Neural cell (in vitro differentiated cells): Measurements from ENCODE around the gene ABCA2. TPM values are rescaled to one million over a fixed set of nuclear protein-coding genes. Genes with fewer than 3 reads are reported as not detected.

ENCODE experiments used
- H2AFZ ChIP-seq: fragments of 200-600, 300-800 bp; sonication (generic), shearing (Covaris generic); 2 replicates; pipeline ENCODE4 v1.6.0; 2014; ENCODE audit warnings: low read depth, mild to moderate bottlenecking, antibody characterized with exemption, low read length, moderate library complexity
- H3F3A ChIP-seq: fragments of 200-600 bp; shearing (Covaris generic); 2 replicates; pipeline ENCODE4 v1.6.1; 2016; ENCODE audit warnings: mild to moderate bottlenecking, moderate library complexity, mixed read lengths, antibody characterized with exemption, low read length; ENCODE audit not compliant: insufficient read depth, poor library complexity, severe bottlenecking
- H3K27ac ChIP-seq: fragments of 200-600, 300-800 bp; sonication (generic), shearing (Covaris generic); 2 replicates; pipeline ENCODE4 v1.5.1; 2014; ENCODE audit warnings: mild to moderate bottlenecking, low read length, moderate library complexity
- H3K27me3 ChIP-seq: fragments of 300-800, 200-600 bp; sonication (generic), shearing (Covaris generic); 2 replicates; pipeline ENCODE4 v1.6.0; 2014; ENCODE audit warnings: mild to moderate bottlenecking, low read depth, low read length, moderate library complexity; ENCODE audit not compliant: insufficient read depth
- H3K36me3 ChIP-seq: fragments of 300-800, 200-600 bp; sonication (generic), shearing (Covaris generic); 2 replicates; pipeline ENCODE4 v1.5.1; 2014; ENCODE audit warnings: mild to moderate bottlenecking, antibody characterized with exemption, low read length, moderate library complexity; ENCODE audit not compliant: insufficient read depth
- H3K4me2 ChIP-seq: fragments of 300-800, 200-600 bp; sonication (generic), shearing (Covaris generic); 2 replicates; pipeline ENCODE4 v1.6.0; 2014; ENCODE audit warnings: mild to moderate bottlenecking, low read length
- H3K4me3 ChIP-seq: fragments of 300-800, 200-600 bp; sonication (generic), shearing (Covaris generic); 2 replicates; pipeline ENCODE4 v1.5.1; 2014; ENCODE audit warnings: mild to moderate bottlenecking, low read length, moderate library complexity
- H3K79me2 ChIP-seq: fragments of 200-600 bp; shearing (Covaris generic); replicated peaks from 2 replicates; pipeline ENCODE4 v1.6.0; 2014; ENCODE audit warnings: mild to moderate bottlenecking, low read length, moderate library complexity; ENCODE audit not compliant: insufficient read depth
- H3K9ac ChIP-seq: fragments of 300-800, 200-600 bp; sonication (generic), shearing (Covaris generic); 2 replicates; pipeline ENCODE4 v1.6.1; 2016; ENCODE audit warnings: mild to moderate bottlenecking, low read length, mixed read lengths
- H3K9me2 ChIP-seq: fragments of 200-600 bp; shearing (Covaris generic); 2 replicates; pipeline ENCODE4 v1.6.1; 2016; ENCODE audit warnings: mild to moderate bottlenecking, low read length, mixed read lengths; ENCODE audit not compliant: insufficient read depth
- H3K9me3 ChIP-seq: fragments of 200-600, 300-800 bp; sonication (generic), shearing (Covaris generic); 2 replicates; pipeline ENCODE4 v1.6.1; 2016; ENCODE audit warnings: mild to moderate bottlenecking, mixed run types, low read length, moderate library complexity, mixed read lengths
- H4K20me1 ChIP-seq: fragments of 200-600 bp; shearing (Covaris generic); 2 replicates; pipeline ENCODE4 v1.6.1; 2016; ENCODE audit warnings: mild to moderate bottlenecking, mixed run types; ENCODE audit not compliant: insufficient read depth
- CTCF ChIP-seq: fragments of 450-650 bp; IDR thresholded peaks from 2 replicates; pipeline ENCODE4 v1.5.1; 2014; ENCODE audit warnings: antibody characterized with exemption, mild to moderate bottlenecking, moderate library complexity; ENCODE audit not compliant: poor library complexity, severe bottlenecking
- EP300 ChIP-seq: fragments of 450-650 bp; conservative IDR thresholded peaks from 2 replicates; pipeline ENCODE4 v1.6.1; 2014; ENCODE audit warnings: antibody characterized with exemption, mild to moderate bottlenecking, moderate library complexity; ENCODE audit not compliant: poor library complexity, severe bottlenecking
- EZH2 ChIP-seq: fragments of 200-600, 300-800 bp; shearing (Covaris generic), sonication (generic); IDR thresholded peaks from 2 replicates; pipeline ENCODE4 v1.6.1; 2014; ENCODE audit warnings: antibody characterized with exemption, low read length, borderline replicate concordance, mild to moderate bottlenecking; ENCODE audit not compliant: insufficient read depth, poor library complexity, severe bottlenecking
- MXI1 ChIP-seq: fragments of 450-650 bp; conservative IDR thresholded peaks from 2 replicates; pipeline ENCODE4 v1.6.1; 2014; ENCODE audit warnings: antibody characterized with exemption, mild to moderate bottlenecking; ENCODE audit not compliant: poor library complexity, severe bottlenecking
- POLR2AphosphoS5 ChIP-seq: IDR thresholded peaks from 2 replicates; pipeline ENCODE4 v1.6.1; 2012
- RAD21 ChIP-seq: fragments of 450-650 bp; conservative IDR thresholded peaks from 2 replicates; pipeline ENCODE4 v1.6.1; 2014; ENCODE audit warnings: antibody characterized with exemption, mild to moderate bottlenecking, moderate library complexity
- REST ChIP-seq: IDR thresholded peaks from 2 replicates; pipeline ENCODE4 v1.6.1; 2012; ENCODE audit warnings: borderline replicate concordance
- SMC3 ChIP-seq: fragments of 450-650 bp; conservative IDR thresholded peaks from 2 replicates; pipeline ENCODE4 v1.6.1; 2014; ENCODE audit warnings: antibody characterized with exemption, mild to moderate bottlenecking, moderate library complexity; ENCODE audit not compliant: poor library complexity
- TAF1 ChIP-seq: IDR thresholded peaks from 2 replicates; pipeline ENCODE4 v1.6.1; 2012; ENCODE audit warnings: low read depth
- polyA plus RNA-seq: library from polyadenylated mRNA; depleted of rRNA; stranded (reverse); fragments of >200 nt; gene quantifications from 2 replicates; pipeline ENCODE4 v1.2.3, GENCODE V29; 2014

ABCA2 gene
- polyA plus RNA-seq, 1 donor from 2014 or later, result 30.6 TPM

GRCh38 chr9:137048655-137049543 is 20.9 kb upstream of the ABCA2 start:
- Histone ChIP-seq H3K9ac (no peak overlapping the region), H3K79me2 (peaks cover 16% of the 10 kb centered on the region), H2AFZ (no peak overlapping the region), H3F3A (no peaks in the 10 kb centered on the region), H3K36me3 (no peaks in the 10 kb centered on the region), H3K27me3 (peaks cover 63% of the 10 kb centered on the region), H3K9me3 (no peaks in the 10 kb centered on the region), H3K4me3 (no peak overlapping the region), H3K4me2 (no peak overlapping the region), H3K9me2 (no peaks in the 10 kb centered on the region), H4K20me1 (peaks cover 13% of the 10 kb centered on the region), H3K27ac (no peak overlapping the region)
- no peak for TF ChIP-seq EP300
- no peak for TF ChIP-seq REST
- no peak for TF ChIP-seq CTCF
- TF ChIP-seq TAF1, result no peak
- TF ChIP-seq EZH2, result no peak
- TF ChIP-seq SMC3, result no peak
- no peak for TF ChIP-seq RAD21
- TF ChIP-seq POLR2AphosphoS5, result no peak
- no peak for TF ChIP-seq MXI1

- H3K9me2 ChIP-seq, result no peaks in the 10 kb centered on the region
- no peaks in the 10 kb centered on the region for H3F3A ChIP-seq
- peaks cover 37% of the 10 kb centered on the region for H3K27me3 ChIP-seq
- peak within 1 kb of the TSS; percentile 92 for H2AFZ ChIP-seq
- peak within 1 kb of the TSS; percentile 93 for H3K9ac ChIP-seq
- no peaks in the 10 kb centered on the region for H3K36me3 ChIP-seq
- H4K20me1 ChIP-seq, result peaks cover 13% of the 10 kb centered on the region
- H3K9me3 ChIP-seq, result no peaks in the 10 kb centered on the region
- peak within 1 kb of the TSS; percentile 98 for H3K4me3 ChIP-seq
- H3K79me2 ChIP-seq, result peaks cover 20% of the 10 kb centered on the region
- peak within 1 kb of the TSS; percentile 93 for H3K27ac ChIP-seq
- peak; percentile 81 for TF ChIP-seq SMC3
- TF ChIP-seq REST, result peak; percentile 77
- peak; percentile 80 for TF ChIP-seq POLR2AphosphoS5
- TF ChIP-seq RAD21, result peak; percentile 72
- TF ChIP-seq MXI1, result peak; percentile 92
- TF ChIP-seq EZH2, result no peak
- peak; percentile 96 for TF ChIP-seq CTCF
- peak; percentile 82 for TF ChIP-seq TAF1
- peak; percentile 16 for TF ChIP-seq EP300
- H3K4me2 ChIP-seq, result peak within 1 kb of the TSS; percentile 94
Observed at GRCh38 chr9:137046088-137046787, 18.2 kb upstream of the ABCA2 start, which contains the start of gene NPDC1. Gene NPDC1, minus strand, starts transcription at chr9:137046177. Its CDS starts 188 bp downstream, at chr9:137045989.
